ENCODE data around the gene PSMB10.

DNA sequence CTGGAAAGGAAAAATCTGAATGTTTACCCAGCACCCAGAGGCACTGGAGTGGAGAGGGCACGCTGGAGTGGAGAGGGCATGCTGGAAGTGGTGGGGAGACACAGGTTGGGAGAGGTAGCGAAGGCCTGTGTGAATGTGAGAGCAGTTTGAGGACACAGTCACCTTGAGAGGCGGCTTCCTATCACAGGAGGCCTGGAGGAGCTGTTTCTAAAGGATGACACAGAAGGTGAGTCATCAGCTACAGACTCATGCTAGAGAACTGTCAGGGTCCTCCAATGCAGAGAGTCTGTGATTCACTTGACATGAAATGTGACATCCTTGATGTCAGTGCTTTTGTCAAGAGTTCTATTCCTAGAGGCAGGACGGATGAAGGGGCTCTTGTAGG, 18.8 kb downstream of the PSMB10 start:
- TF ChIP-seq, protein P1, sequence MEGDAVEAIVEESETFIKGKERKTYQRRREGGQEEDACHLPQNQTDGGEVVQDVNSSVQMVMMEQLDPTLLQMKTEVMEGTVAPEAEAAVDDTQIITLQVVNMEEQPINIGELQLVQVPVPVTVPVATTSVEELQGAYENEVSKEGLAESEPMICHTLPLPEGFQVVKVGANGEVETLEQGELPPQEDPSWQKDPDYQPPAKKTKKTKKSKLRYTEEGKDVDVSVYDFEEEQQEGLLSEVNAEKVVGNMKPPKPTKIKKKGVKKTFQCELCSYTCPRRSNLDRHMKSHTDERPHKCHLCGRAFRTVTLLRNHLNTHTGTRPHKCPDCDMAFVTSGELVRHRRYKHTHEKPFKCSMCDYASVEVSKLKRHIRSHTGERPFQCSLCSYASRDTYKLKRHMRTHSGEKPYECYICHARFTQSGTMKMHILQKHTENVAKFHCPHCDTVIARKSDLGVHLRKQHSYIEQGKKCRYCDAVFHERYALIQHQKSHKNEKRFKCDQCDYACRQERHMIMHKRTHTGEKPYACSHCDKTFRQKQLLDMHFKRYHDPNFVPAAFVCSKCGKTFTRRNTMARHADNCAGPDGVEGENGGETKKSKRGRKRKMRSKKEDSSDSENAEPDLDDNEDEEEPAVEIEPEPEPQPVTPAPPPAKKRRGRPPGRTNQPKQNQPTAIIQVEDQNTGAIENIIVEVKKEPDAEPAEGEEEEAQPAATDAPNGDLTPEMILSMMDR (IDR thresholded peaks at IDR 0.05; ENCODE audit: low read depth, low read length), result no peak
- TF ChIP-seq MYC (IDR thresholded peaks at IDR 0.05; ENCODE audit: low read depth, low read length) (no peak), POLR2A (IDR thresholded peaks at IDR 0.05; ENCODE audit: extremely low read depth, insufficient read length) (no peak)
- TF ChIP-seq, protein P2, sequence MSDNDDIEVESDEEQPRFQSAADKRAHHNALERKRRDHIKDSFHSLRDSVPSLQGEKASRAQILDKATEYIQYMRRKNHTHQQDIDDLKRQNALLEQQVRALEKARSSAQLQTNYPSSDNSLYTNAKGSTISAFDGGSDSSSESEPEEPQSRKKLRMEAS (IDR thresholded peaks at IDR 0.05; ENCODE audit: low read depth, low read length), result no peak

All from NB4 (cell line).